ENCODE measurements around the gene CFAP20. TPM values are rescaled to one million over a fixed set of nuclear protein-coding genes. Genes with fewer than 3 reads are reported as not detected.
"Not testable (repeated sequence)": the region's sequence is repeated elsewhere in the genome, so short reads cannot be mapped to it uniquely, and the experiment has no call there.

Gene CFAP20
- total and polyA plus RNA-seq, 4 donors = 22.1 to 30.6 (median 24.6) TPM

DNA sequence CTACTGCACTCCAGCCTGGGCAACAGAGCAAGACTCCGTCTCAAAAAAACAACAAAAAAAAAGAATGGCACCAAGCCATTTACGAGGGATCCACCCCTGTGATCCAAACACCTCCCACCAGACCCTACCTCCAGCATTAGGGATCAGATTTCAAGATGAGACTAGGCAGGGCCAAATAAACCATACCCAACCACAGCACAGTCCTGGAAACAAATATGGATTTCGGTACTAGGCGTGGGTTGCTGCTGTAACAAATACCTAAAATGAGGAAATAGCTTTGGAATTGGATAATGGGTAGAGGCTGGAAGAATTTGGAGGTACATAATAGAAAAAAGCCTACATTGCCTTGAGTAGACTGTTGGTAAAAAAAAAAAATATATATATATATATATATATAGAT, 54.5 kb downstream of the CFAP20 start (continued):
- TF ChIP-seq, protein P1, sequence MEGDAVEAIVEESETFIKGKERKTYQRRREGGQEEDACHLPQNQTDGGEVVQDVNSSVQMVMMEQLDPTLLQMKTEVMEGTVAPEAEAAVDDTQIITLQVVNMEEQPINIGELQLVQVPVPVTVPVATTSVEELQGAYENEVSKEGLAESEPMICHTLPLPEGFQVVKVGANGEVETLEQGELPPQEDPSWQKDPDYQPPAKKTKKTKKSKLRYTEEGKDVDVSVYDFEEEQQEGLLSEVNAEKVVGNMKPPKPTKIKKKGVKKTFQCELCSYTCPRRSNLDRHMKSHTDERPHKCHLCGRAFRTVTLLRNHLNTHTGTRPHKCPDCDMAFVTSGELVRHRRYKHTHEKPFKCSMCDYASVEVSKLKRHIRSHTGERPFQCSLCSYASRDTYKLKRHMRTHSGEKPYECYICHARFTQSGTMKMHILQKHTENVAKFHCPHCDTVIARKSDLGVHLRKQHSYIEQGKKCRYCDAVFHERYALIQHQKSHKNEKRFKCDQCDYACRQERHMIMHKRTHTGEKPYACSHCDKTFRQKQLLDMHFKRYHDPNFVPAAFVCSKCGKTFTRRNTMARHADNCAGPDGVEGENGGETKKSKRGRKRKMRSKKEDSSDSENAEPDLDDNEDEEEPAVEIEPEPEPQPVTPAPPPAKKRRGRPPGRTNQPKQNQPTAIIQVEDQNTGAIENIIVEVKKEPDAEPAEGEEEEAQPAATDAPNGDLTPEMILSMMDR (IDR thresholded peaks at IDR 0.05; ENCODE audit: low read depth, low read length, missing input control) = no peak
- no peak for TF ChIP-seq EGR1 (IDR thresholded peaks at IDR 0.05; ENCODE audit: low read depth in 2 of 2)
- no peak for TF ChIP-seq NR2F2 (IDR thresholded peaks at IDR 0.05)
- TF ChIP-seq FOXA1 (IDR thresholded peaks at IDR 0.05) = no peak

DNA sequence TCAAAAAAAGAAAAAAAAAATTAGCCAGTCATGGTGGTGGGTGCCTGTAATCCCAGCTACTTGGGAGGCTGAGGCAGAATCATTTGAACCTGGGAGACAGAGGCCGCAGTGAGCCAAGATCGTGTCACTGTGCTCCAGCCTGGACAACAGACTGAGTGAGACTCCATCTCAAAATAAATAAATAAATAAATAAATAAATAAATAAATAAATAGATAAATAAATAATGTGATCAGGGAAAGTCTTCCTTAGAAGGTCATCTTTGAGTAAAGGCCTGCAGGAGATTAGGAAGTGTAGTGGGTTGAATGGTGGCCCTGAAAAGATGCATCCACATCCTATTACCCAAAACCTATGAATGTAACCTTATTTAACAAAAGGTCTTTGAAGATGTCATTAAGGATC, 56.1 kb downstream of the CFAP20 start:
- not testable (repeated sequence) for H3K4me1 ChIP-seq (ENCODE audit: control insufficient read depth in 4 of 4, insufficient read depth in 4 of 4, low read length in 3 of 4); H3K36me3 ChIP-seq (ENCODE audit: control insufficient read depth in 4 of 4, insufficient read depth in 3 of 4, low read depth in 1 of 4, low read length in 3 of 4); H3K9ac ChIP-seq (ENCODE audit: low read depth in 1 of 2, low read length in 2 of 2); DNase-seq (ENCODE audit: low spot score); H3K9me3 ChIP-seq (ENCODE audit: control insufficient read depth in 4 of 4, low read length in 3 of 4); H3K27me3 ChIP-seq (ENCODE audit: control insufficient read depth in 4 of 4, insufficient read depth in 4 of 4, low read length in 3 of 4); H3K4me3 ChIP-seq (ENCODE audit: low read depth in 1 of 3, low read length in 3 of 3); H3K27ac ChIP-seq (ENCODE audit: low read depth in 1 of 2, low read length in 2 of 2)
- WGBS = 95% methylated on average over 2 of the region's 2 CpGs

GRCh38 chr16:58072134-58072533, 57.0 kb downstream of the CFAP20 start:
- H3K4me3 ChIP-seq (ENCODE audit: low read depth in 1 of 3, low read length in 3 of 3); H3K27me3 ChIP-seq (ENCODE audit: control insufficient read depth in 4 of 4, insufficient read depth in 4 of 4, low read length in 3 of 4); H3K27ac ChIP-seq (ENCODE audit: low read depth in 1 of 2, low read length in 2 of 2); H3K36me3 ChIP-seq (ENCODE audit: control insufficient read depth in 4 of 4, insufficient read depth in 3 of 4, low read depth in 1 of 4, low read length in 3 of 4); H3K9ac ChIP-seq (ENCODE audit: low read depth in 1 of 2, low read length in 2 of 2); DNase-seq (ENCODE audit: low spot score); H3K9me3 ChIP-seq (ENCODE audit: control insufficient read depth in 4 of 4, low read length in 3 of 4); H3K4me1 ChIP-seq (ENCODE audit: control insufficient read depth in 4 of 4, insufficient read depth in 4 of 4, low read length in 3 of 4): not testable (repeated sequence)
- 93% methylated on average over 5 of the region's 5 CpGs for WGBS

GRCh38 chr16:58070585-58070984, 58.6 kb downstream of the CFAP20 start:
- 95% methylated on average over 4 of the region's 4 CpGs for WGBS
- H3K9ac ChIP-seq (ENCODE audit: low read depth in 1 of 2, low read length in 2 of 2) = no peak overlapping the region
- H3K9me3 ChIP-seq (ENCODE audit: control insufficient read depth in 4 of 4, low read length in 3 of 4) = no peaks in the 10 kb centered on the region
- H3K27ac ChIP-seq (ENCODE audit: low read depth in 1 of 2, low read length in 2 of 2) = no peak overlapping the region
- TF ChIP-seq TAF1 (conservative IDR thresholded peaks at IDR 0.05) (no peak), GABPA (IDR thresholded peaks at IDR 0.05 in 1 of 2, conservative IDR thresholded peaks at IDR 0.05 in 1 of 2) (no peak)
- H3K4me3 ChIP-seq (ENCODE audit: low read depth in 1 of 3, low read length in 3 of 3) = no peak overlapping the region
- DNase-seq (ENCODE audit: low spot score) = no peak
- H3K36me3 ChIP-seq (ENCODE audit: control insufficient read depth in 4 of 4, insufficient read depth in 3 of 4, low read depth in 1 of 4, low read length in 3 of 4) = no peaks in the 10 kb centered on the region
- H3K27me3 ChIP-seq (ENCODE audit: control insufficient read depth in 4 of 4, insufficient read depth in 4 of 4, low read length in 3 of 4) = no peaks in the 10 kb centered on the region
- no peaks in the 10 kb centered on the region for H3K4me1 ChIP-seq (ENCODE audit: control insufficient read depth in 4 of 4, insufficient read depth in 4 of 4, low read length in 3 of 4)

Small RNA genes lying within 50 kb of the gene (small RNA-seq; reads per million reads assigned to genes)
- gene RF00019 = not detected

Other genes starting within 250 kb of the CFAP20 start
- gene CNGB1, start 158.3 kb downstream of the CFAP20 start, total RNA-seq = under 1 TPM; under 0.01 TPM
- gene CNGB1, start 158.3 kb downstream of the CFAP20 start, polyA plus RNA-seq = not detected
- 1 to 10 TPM; 2.6 TPM for gene ZNF319, start 128.7 kb downstream of the CFAP20 start, total RNA-seq
- gene ZNF319, start 128.7 kb downstream of the CFAP20 start, polyA plus RNA-seq = 1 to 10 TPM in 1 of 2 donors, under 1 TPM in 1; 0.64 to 3.4 TPM
- gene USB1, start 128.0 kb downstream of the CFAP20 start, total RNA-seq = 10 to 100 TPM in 1 of 2 donors, 1 to 10 TPM in 1; 8.9 to 40.7 TPM
- gene USB1, start 128.0 kb downstream of the CFAP20 start, polyA plus RNA-seq = 10 to 100 TPM; 23.7 to 32.8 TPM
- 10 to 100 TPM; 14.2 to 38.8 TPM for gene MMP15, start 103.6 kb downstream of the CFAP20 start, total RNA-seq
- 10 to 100 TPM in 1 of 2 donors, 1 to 10 TPM in 1; 7.0 to 28.7 TPM for gene MMP15, start 103.6 kb downstream of the CFAP20 start, polyA plus RNA-seq
- 10 to 100 TPM; 17.4 to 21.0 TPM for gene CSNK2A2, start 68.7 kb upstream of the CFAP20 start, total RNA-seq
- 10 to 100 TPM in 1 of 2 donors, 1 to 10 TPM in 1; 9.4 to 12.0 TPM for gene CSNK2A2, start 68.7 kb upstream of the CFAP20 start, polyA plus RNA-seq
- gene PRSS54, start 165.6 kb upstream of the CFAP20 start, total RNA-seq = not detected
- not detected for gene PRSS54, start 165.6 kb upstream of the CFAP20 start, polyA plus RNA-seq

All from liver (tissue), 10 donors.